ENCODE data around the gene KRTAP5-2. TPM values are rescaled to one million over a fixed set of nuclear protein-coding genes. Genes with fewer than 3 reads are reported as not detected.

KRTAP5-2 gene
- total RNA-seq, 5 donors from 2014 or later (not counting 1 experiment from before 2014, with no cell fraction given): not detected

DNA sequence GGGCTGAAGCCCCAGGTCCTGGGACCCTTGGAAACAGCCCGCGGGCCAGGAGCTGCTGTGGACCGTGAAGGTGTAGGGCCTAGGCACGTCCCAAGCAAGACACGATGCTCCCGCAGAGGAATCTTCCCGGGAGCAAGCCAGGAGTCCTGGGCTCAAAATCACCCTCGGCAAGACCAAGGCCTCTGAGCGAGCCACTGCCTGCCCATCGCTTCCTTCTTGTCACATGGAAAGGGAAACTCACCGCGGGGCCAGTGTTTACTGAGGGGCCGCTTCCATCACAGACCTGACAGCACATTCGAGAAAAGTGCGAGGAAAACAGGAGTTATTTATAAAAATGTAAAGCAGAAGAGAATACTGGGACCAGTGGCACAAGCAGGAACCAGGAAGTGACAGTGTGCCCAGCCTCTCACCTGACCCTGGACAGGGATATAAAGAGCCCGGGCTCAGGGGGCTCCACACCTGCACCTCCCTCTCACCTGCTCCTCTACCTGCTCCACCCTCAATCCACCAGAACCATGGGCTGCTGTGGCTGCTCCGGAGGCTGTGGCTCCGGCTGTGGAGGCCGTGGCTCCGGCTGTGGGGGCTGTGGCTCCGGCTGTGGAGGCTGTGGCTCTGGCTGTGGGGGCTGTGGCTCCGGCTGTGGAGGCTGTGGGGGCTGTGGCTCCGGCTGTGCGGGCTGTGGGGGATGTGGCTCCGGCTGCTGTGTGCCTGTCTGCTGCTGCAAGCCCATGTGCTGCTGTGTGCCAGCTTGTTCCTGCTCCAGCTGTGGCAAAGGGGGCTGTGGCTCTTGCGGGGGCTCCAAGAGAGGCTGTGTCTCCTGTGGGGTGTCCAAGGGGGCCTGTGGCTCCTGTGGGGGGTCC is 31.5 kb upstream of the KRTAP5-2 start, which contains the start of gene KRTAP5-5:
Gene KRTAP5-5 (plus strand): TSS at position 450 of the 860 bp plus-strand sequence. CDS start 66 bp downstream, at position 516.
- H3K9me3 Mint-ChIP-seq: no peaks in the 10 kb centered on the region
- DNase-seq (no peak), ATAC-seq (replicated peaks in 1 of 4) (no peak)
- H3K27ac ChIP-seq (ENCODE audit: low read length): no peak within 1 kb of the TSS
- H3K36me3 ChIP-seq (ENCODE audit: control insufficient read depth in 2 of 2, extremely low read depth in 1 of 2, insufficient read depth in 1 of 2, low read length in 1 of 2): no peaks in the 10 kb centered on the region
- CTCF ChIA-PET: interaction anchor here in 1 of 2 donors (0.6 to 0.7 kb wide), 2 partner anchors 54 to 463 kb away, joined by 3 read pairs; no protein-coding TSS in a partner anchor
- H3K9me3 ChIP-seq: no peaks in the 10 kb centered on the region
- H3K36me3 Mint-ChIP-seq: no peaks in the 10 kb centered on the region
- H3K4me3 ChIP-seq (ENCODE audit: control insufficient read depth in 1 of 2, extremely low read depth in 1 of 2, low read length in 1 of 2): no peak within 1 kb of the TSS
- H3K27ac Mint-ChIP-seq: no peak within 1 kb of the TSS
- 69% methylated on average over 18 of the region's 26 CpGs for WGBS (ENCODE audit: insufficient coverage)
- peaks cover 7 to 10% (median 10%) of the 10 kb centered on the region in 3 donors for H3K4me1 Mint-ChIP-seq
- peaks cover 0 to 15% of the 10 kb centered on the region in 2 experiments for H3K4me1 ChIP-seq (ENCODE audit: control insufficient read depth in 1 of 2, extremely low read depth in 1 of 2, insufficient read depth in 2 of 2, low read length in 2 of 2)
- peaks cover 11 to 41% of the 10 kb centered on the region in 2 donors for H3K27me3 Mint-ChIP-seq
- H3K27me3 ChIP-seq (replicated peaks in 1 of 2; ENCODE audit: control insufficient read depth in 2 of 2, extremely low read depth in 1 of 2, insufficient read depth in 2 of 2, low read length in 1 of 2): peaks cover 2 to 55% of the 10 kb centered on the region in 2 experiments
- POLR2A ChIA-PET: no interaction called here
- peak within 1 kb of the TSS in 1 of 3 donors; percentile 2 for H3K4me3 Mint-ChIP-seq

DNA sequence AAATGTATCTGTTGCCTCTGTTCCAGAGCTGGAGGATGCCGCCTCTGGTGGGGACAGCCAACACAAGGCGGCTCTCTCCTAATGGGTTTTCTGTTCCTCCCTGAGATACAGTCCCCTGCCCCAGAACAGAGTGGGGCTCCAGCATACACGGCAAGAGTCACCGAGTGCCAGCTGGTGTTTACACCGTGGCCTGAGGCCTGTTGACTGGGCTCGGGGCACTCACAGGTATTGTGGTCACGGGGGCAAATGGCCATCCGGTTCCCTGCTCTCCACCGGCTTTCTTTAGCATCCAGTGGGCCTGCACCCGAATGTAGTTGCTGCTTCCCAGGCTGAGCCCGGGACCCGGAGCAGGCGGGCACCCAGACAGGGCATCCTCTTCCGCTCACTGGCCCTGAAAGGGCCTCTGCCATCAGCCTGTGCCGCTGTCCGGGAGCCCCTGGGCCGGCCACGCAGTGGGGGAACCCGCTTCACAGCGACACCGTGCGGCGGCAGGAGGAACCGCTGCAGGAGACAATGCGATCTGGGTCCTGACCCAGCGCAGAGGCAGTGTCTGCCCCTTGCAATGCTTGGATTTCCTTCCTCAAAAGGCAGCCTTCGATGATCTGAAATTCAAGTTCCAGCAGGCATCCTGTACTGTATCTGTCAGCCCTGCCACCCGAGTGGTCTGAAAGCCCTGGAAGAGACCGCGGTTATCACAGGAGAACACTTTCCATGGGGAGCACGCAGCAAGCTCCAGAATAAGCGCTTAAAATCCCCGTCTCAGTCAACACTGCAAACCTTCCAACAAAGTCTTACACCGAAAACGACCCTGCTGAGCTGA is 30.6 kb upstream of the KRTAP5-2 start:
- ChIA-PET CTCF (interaction anchor here in 1 of 2 donors (1.2 kb wide), 1 partner anchor 11 kb away, joined by 4 read pairs; no protein-coding TSS in a partner anchor), POLR2A (no interaction called here)
- Histone ChIP-seq H3K27ac (ENCODE audit: low read length) (no peak overlapping the region), H3K4me1 (ENCODE audit: control insufficient read depth in 1 of 2, extremely low read depth in 1 of 2, insufficient read depth in 2 of 2, low read length in 2 of 2) (peaks cover 0 to 15% of the 10 kb centered on the region in 2 experiments), H3K27me3 (replicated peaks in 1 of 2; ENCODE audit: control insufficient read depth in 2 of 2, extremely low read depth in 1 of 2, insufficient read depth in 2 of 2, low read length in 1 of 2) (peaks cover 2 to 49% of the 10 kb centered on the region in 2 experiments), H3K9me3 (no peaks in the 10 kb centered on the region), H3K36me3 (ENCODE audit: control insufficient read depth in 2 of 2, extremely low read depth in 1 of 2, insufficient read depth in 1 of 2, low read length in 1 of 2) (no peaks in the 10 kb centered on the region), H3K4me3 (ENCODE audit: control insufficient read depth in 1 of 2, extremely low read depth in 1 of 2, low read length in 1 of 2) (no peak overlapping the region)
- no peak overlapping the region for H3K27ac Mint-ChIP-seq
- peak overlapping the region in 1 of 3 donors; percentile 2 for H3K4me3 Mint-ChIP-seq
- H3K9me3 Mint-ChIP-seq: no peaks in the 10 kb centered on the region
- DNase-seq: peak in 32 of 35 experiments; percentile 19 to 75 (median 47)
- peaks cover 11 to 32% of the 10 kb centered on the region in 2 donors for H3K27me3 Mint-ChIP-seq
- peaks cover 7 to 10% (median 10%) of the 10 kb centered on the region in 3 donors for H3K4me1 Mint-ChIP-seq
- WGBS (ENCODE audit: insufficient coverage): 19% methylated on average over 35 of the region's 35 CpGs
- peak; percentile 78 to 90 (median 86) for ATAC-seq (replicated peaks in 1 of 4)
- no peaks in the 10 kb centered on the region for H3K36me3 Mint-ChIP-seq

DNA sequence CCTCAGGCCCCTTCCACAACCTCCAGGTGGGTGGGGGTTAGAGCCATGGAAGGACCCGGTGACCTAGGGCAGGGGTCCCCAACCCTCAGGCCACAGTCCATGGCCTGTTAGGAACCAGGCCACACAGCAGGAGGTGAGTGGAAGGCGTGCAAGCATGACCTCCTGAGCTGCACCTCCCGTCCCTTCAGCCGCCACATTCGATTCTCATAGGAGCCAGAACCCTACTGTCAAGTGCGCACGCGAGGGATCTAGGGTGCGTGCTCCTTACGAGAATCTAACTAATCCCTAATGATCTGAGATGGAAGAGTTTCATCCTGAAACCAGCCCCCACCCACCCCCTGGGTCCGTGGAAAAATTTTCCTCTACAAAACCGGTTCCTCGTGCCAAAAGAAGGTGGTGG is 27.4 kb upstream of the KRTAP5-2 start:
- no peaks in the 10 kb centered on the region for H3K9me3 Mint-ChIP-seq
- peaks cover 4 to 6% (median 4%) of the 10 kb centered on the region in 3 donors for H3K4me1 Mint-ChIP-seq
- Histone ChIP-seq H3K27ac (ENCODE audit: low read length) (no peak overlapping the region), H3K27me3 (replicated peaks in 1 of 2; ENCODE audit: control insufficient read depth in 2 of 2, extremely low read depth in 1 of 2, insufficient read depth in 2 of 2, low read length in 1 of 2) (peaks cover 4 to 34% of the 10 kb centered on the region in 2 experiments), H3K4me1 (ENCODE audit: control insufficient read depth in 1 of 2, extremely low read depth in 1 of 2, insufficient read depth in 2 of 2, low read length in 2 of 2) (peaks cover 0 to 9% of the 10 kb centered on the region in 2 experiments), H3K4me3 (ENCODE audit: control insufficient read depth in 1 of 2, extremely low read depth in 1 of 2, low read length in 1 of 2) (no peak overlapping the region), H3K36me3 (ENCODE audit: control insufficient read depth in 2 of 2, extremely low read depth in 1 of 2, insufficient read depth in 1 of 2, low read length in 1 of 2) (no peaks in the 10 kb centered on the region), H3K9me3 (no peaks in the 10 kb centered on the region)
- ChIA-PET POLR2A (no interaction called here), CTCF (no interaction called here)
- H3K36me3 Mint-ChIP-seq: no peaks in the 10 kb centered on the region
- no peak for DNase-seq
- H3K27me3 Mint-ChIP-seq: peaks cover 7 to 19% of the 10 kb centered on the region in 2 donors
- ATAC-seq (replicated peaks in 1 of 4): no peak
- 73% methylated on average over 12 of the region's 13 CpGs for WGBS (ENCODE audit: insufficient coverage)
- no peak overlapping the region for H3K27ac Mint-ChIP-seq
- no peak overlapping the region for H3K4me3 Mint-ChIP-seq

DNA sequence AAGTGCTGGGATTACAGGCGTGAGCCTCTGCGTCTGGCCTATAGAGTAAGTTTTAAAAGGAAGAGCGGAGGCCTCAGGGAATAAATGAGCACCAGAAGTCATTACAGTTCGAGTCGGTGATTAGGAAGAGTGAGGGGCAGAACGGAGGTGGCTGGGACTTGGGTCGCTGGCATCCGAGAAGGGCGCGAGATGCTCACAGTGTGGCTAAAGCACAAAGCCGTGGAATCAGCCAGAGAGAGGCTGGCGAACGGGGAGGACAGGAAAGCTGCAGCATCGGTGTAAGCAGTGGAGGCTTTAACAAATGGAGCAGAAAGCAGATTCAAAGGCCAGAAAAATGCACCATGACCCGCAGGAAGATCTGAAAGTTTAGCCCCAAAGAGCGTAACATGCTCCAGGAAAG is 26.5 kb upstream of the KRTAP5-2 start:
- 82% methylated on average over 15 of the region's 16 CpGs for WGBS (ENCODE audit: insufficient coverage)
- POLR2A ChIA-PET: no interaction called here

DNA sequence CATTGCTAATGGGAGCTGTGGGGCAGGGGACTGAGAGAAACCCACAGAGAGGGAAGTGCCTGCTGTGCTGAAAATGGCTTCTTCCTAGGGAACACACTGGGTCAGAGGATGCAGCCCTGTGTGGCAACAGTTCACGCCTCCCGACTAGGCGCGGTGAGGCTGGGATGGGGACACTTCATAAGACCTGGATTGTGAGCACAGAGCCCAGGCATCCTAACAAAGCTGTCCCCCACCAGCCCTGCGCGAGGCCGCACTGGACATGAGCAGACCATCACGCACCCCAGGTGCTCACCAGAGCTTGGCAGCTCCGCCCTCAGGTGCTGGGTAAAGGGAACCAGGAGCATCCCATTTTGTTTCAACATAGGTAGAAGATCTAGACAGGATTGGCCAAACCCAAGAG is 25.6 kb upstream of the KRTAP5-2 start:
- peaks cover 0 to 2% of the 10 kb centered on the region in 2 experiments for H3K4me1 ChIP-seq (ENCODE audit: control insufficient read depth in 1 of 2, extremely low read depth in 1 of 2, insufficient read depth in 2 of 2, low read length in 2 of 2)
- H3K36me3 Mint-ChIP-seq: no peaks in the 10 kb centered on the region
- no peaks in the 10 kb centered on the region for H3K9me3 Mint-ChIP-seq
- H3K27ac Mint-ChIP-seq: no peak overlapping the region
- ATAC-seq (replicated peaks in 1 of 4) (no peak), DNase-seq (no peak)
- no peak overlapping the region for H3K4me3 ChIP-seq (ENCODE audit: control insufficient read depth in 1 of 2, extremely low read depth in 1 of 2, low read length in 1 of 2)
- H3K9me3 ChIP-seq: no peaks in the 10 kb centered on the region
- H3K4me1 Mint-ChIP-seq: peaks cover under 1 to 6% (median 6%) of the 10 kb centered on the region in 3 donors
- H3K27me3 ChIP-seq (replicated peaks in 1 of 2; ENCODE audit: control insufficient read depth in 2 of 2, extremely low read depth in 1 of 2, insufficient read depth in 2 of 2, low read length in 1 of 2): peaks cover 4 to 17% of the 10 kb centered on the region in 2 experiments
- H3K4me3 Mint-ChIP-seq: no peak overlapping the region
- WGBS (ENCODE audit: insufficient coverage): 81% methylated on average over 8 of the region's 9 CpGs
- peaks cover 5 to 15% of the 10 kb centered on the region in 2 donors for H3K27me3 Mint-ChIP-seq
- no peak overlapping the region for H3K27ac ChIP-seq (ENCODE audit: low read length)
- POLR2A ChIA-PET: no interaction called here
- H3K36me3 ChIP-seq (ENCODE audit: control insufficient read depth in 2 of 2, extremely low read depth in 1 of 2, insufficient read depth in 1 of 2, low read length in 1 of 2): no peaks in the 10 kb centered on the region
- CTCF ChIA-PET: no interaction called here

More for the DNA sequence above, 26.5 kb upstream of the KRTAP5-2 start:
- no peaks in the 10 kb centered on the region for H3K9me3 Mint-ChIP-seq
- H3K36me3 Mint-ChIP-seq: no peaks in the 10 kb centered on the region
- Histone ChIP-seq H3K4me3 (ENCODE audit: control insufficient read depth in 1 of 2, extremely low read depth in 1 of 2, low read length in 1 of 2) (no peak overlapping the region), H3K27ac (ENCODE audit: low read length) (no peak overlapping the region), H3K36me3 (ENCODE audit: control insufficient read depth in 2 of 2, extremely low read depth in 1 of 2, insufficient read depth in 1 of 2, low read length in 1 of 2) (no peaks in the 10 kb centered on the region), H3K9me3 (no peaks in the 10 kb centered on the region), H3K4me1 (ENCODE audit: control insufficient read depth in 1 of 2, extremely low read depth in 1 of 2, insufficient read depth in 2 of 2, low read length in 2 of 2) (peaks cover 0 to 9% of the 10 kb centered on the region in 2 experiments), H3K27me3 (replicated peaks in 1 of 2; ENCODE audit: control insufficient read depth in 2 of 2, extremely low read depth in 1 of 2, insufficient read depth in 2 of 2, low read length in 1 of 2) (peaks cover 4 to 25% of the 10 kb centered on the region in 2 experiments)
- no peak overlapping the region for H3K27ac Mint-ChIP-seq
- H3K27me3 Mint-ChIP-seq: peaks cover 5 to 20% of the 10 kb centered on the region in 2 donors
- no peak for ATAC-seq (replicated peaks in 1 of 4)
- CTCF ChIA-PET: no interaction called here
- H3K4me3 Mint-ChIP-seq: no peak overlapping the region
- H3K4me1 Mint-ChIP-seq: peaks cover 4 to 6% (median 5%) of the 10 kb centered on the region in 3 donors
- no peak for DNase-seq

GRCh38 chr11:1622086-1622485 is 24.0 kb upstream of the KRTAP5-2 start, which contains the start of gene KRTAP5-4:
TSS of gene KRTAP5-4 (minus strand) at chr11:1622138. CDS start at chr11:1622093, 45 bp downstream.
- POLR2A ChIA-PET: no interaction called here
- Mint-ChIP-seq H3K4me3 (no peak within 1 kb of the TSS), H3K4me1 (peaks cover 0 to 6% (median 6%) of the 10 kb centered on the region in 3 donors), H3K27ac (no peak within 1 kb of the TSS), H3K9me3 (no peaks in the 10 kb centered on the region), H3K27me3 (peaks cover 7 to 16% of the 10 kb centered on the region in 2 donors), H3K36me3 (no peaks in the 10 kb centered on the region)
- Histone ChIP-seq H3K27ac (ENCODE audit: low read length) (no peak within 1 kb of the TSS), H3K4me3 (ENCODE audit: control insufficient read depth in 1 of 2, extremely low read depth in 1 of 2, low read length in 1 of 2) (no peak within 1 kb of the TSS), H3K27me3 (replicated peaks in 1 of 2; ENCODE audit: control insufficient read depth in 2 of 2, extremely low read depth in 1 of 2, insufficient read depth in 2 of 2, low read length in 1 of 2) (peaks cover 4 to 14% of the 10 kb centered on the region in 2 experiments), H3K9me3 (no peaks in the 10 kb centered on the region), H3K36me3 (ENCODE audit: control insufficient read depth in 2 of 2, extremely low read depth in 1 of 2, insufficient read depth in 1 of 2, low read length in 1 of 2) (no peaks in the 10 kb centered on the region), H3K4me1 (ENCODE audit: control insufficient read depth in 1 of 2, extremely low read depth in 1 of 2, insufficient read depth in 2 of 2, low read length in 2 of 2) (no peaks in the 10 kb centered on the region)
- WGBS (ENCODE audit: insufficient coverage): no CpG with 5 or more reads among the region's 1 CpG
- DNase-seq (no peak), ATAC-seq (replicated peaks in 1 of 4) (no peak)
- CTCF ChIA-PET: no interaction called here
